Coronary artery (tissue), 2 donors: ENCODE data around the gene CKAP4.
"Not testable (repeated sequence)": the region's sequence is repeated elsewhere in the genome, so short reads cannot be mapped to it uniquely, and the experiment has no call there.

ENCODE experiments used
- DNase-seq: peaks from one replicate; pipeline ENCODE4 v3.0.0-alpha.2; 2017; ENCODE audit warnings: low spot score
- H3K27ac ChIP-seq, 2 donors: fragments of 200-600 bp; sonication (generic); one replicate each; pipeline ENCODE4 v1.5.1; 2016 to 2019
- H3K4me3 ChIP-seq: fragments of 200-600 bp; sonication (generic); 2 replicates; pipeline ENCODE4 v1.5.1; 2016; ENCODE audit warnings: mild to moderate bottlenecking, moderate library complexity
- CTCF ChIP-seq: fragments of 200-600 bp; sonication (generic); IDR thresholded peaks from one replicate; pipeline ENCODE4 v1.5.1; 2019; ENCODE audit warnings: antibody characterized with exemption

Gene CKAP4

DNA sequence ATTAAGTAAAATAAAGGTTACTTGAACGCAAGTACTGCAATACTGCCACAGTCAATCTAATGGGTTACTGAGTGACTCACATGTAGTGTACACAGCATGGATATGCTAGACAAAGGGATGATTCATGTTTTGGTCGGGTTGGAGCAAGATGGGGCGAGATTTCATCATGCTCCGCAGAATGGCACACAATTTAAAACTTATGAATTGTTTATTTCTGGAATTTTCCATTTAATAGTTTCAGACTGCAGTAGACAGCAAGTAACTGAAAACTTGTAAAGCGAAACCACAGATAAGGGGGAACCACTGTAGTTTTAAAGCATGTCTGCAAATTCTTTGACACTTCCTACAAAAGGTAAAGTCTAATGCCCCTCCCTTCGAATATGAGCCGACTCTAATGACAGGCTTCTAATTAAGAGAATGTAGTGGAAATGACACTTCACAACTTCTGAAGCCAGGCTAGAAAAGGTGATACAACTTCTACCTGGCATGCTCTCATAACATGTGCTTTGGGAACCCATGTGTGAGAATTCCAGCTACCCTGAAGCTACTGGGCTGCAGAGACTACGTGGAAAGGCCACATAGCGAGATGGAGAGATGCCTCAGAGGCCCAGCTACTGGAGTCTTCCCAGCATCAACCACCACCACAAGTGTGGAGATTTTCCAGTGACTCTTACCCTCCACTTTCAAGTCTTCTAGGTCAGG, 40.8 kb upstream of the CKAP4 start:
- no peak overlapping the region for H3K4me3 ChIP-seq
- no peak for DNase-seq
- H3K27ac ChIP-seq = no peak overlapping the region
- TF ChIP-seq CTCF = no peak

DNA sequence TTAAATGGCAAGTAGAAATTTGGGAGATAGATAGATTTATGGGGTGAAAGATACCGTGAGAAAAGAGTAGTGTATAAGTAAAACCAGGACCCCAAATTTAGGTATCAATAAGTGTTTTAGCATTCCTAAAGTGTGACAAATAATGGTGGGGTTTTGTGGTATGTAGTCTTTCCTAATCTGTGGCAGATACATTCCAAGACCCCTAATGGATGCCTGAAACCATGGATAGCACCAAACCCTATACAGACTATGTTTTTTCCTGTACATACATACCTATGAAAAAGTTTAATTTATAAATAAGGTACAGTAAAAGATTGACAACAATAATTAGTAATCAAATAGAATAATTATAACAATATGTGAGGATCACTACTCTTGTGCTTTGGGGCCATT, 40.3 kb upstream of the CKAP4 start:
- no peak overlapping the region for H3K4me3 ChIP-seq
- no peak for DNase-seq
- no peak overlapping the region for H3K27ac ChIP-seq
- TF ChIP-seq CTCF = no peak

DNA sequence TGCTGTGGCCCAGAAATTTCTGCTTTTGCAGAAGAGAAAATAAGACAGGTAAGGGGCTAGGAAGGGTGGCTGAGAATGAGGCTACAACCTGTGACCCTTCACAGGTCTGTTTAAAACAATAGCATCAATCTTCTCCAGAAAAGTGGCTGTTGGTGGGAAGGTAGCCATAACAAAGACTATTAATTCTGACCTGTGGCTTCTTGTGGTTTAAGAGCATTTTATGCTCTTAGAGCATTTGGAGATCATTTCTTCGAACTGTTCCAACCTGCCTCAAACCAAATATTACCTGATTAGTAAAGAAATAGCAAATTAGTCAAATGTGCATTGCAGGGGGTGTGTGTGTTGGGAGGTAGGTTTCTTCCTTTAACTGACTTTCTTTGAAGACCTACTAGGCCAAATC, 39.5 kb upstream of the CKAP4 start:
- TF ChIP-seq CTCF = no peak
- Histone ChIP-seq H3K4me3 (no peak overlapping the region), H3K27ac (no peak overlapping the region)
- no peak for DNase-seq

DNA sequence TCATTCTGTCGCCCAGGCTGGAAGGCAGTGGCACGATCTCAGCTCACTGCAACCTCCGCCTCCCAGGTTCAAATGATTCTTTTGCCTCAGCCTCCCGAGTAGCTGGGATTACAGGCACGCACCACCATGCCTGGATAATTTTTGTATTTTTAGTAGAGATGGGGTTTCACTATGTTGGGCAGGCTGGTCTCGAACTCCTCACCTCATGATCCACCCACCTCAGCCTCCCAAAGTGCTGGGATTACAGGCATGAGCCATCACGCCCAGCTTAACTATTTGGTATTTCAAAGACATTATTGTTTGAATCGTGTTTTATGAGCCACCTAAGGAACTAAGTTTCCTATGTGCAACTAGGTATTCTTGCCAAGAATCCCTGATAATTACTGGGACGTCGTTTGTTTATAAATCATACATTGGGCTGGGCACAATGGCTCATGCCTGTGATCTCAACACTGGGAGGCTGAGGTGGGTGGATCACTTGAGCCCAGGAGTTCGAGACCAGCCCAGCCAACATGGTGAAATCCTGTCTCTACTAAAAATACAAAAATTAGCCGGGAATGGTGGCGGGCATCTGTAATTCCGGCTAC, 38.8 kb upstream of the CKAP4 start:
- H3K4me3 ChIP-seq, DNase-seq: not testable (repeated sequence)

DNA sequence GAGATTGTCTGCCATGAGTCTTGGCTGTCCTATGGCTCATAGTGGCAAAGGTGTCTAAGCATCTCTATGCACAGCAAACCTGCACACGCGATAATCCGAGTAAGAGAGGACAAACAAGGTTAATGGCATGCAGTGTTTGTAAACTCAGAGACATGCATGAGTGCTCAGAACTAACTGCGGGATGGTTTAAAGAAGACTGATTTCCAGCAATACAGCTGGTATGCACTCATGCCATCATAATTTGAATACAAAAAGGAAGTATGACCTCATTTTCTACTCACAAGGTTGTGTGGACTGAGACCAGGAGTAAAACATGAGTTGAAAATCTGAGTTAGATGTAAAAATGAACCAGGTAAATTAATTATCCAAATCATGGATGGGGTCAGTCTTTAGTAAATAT, 38.2 kb upstream of the CKAP4 start:
- Histone ChIP-seq H3K4me3 (no peak overlapping the region), H3K27ac (no peak overlapping the region)
- no peak for DNase-seq
- no peak for TF ChIP-seq CTCF

More for the DNA sequence above, 38.8 kb upstream of the CKAP4 start:
- not testable (repeated sequence) for H3K27ac ChIP-seq

- DNase-seq = no peak
- Histone ChIP-seq H3K4me3 (no peak overlapping the region), H3K27ac (no peak overlapping the region)
- no peak for TF ChIP-seq CTCF
Measured at GRCh38 chr12:106284358-106285105, 36.7 kb upstream of the CKAP4 start.

- DNase-seq = no peak
- Histone ChIP-seq H3K27ac (no peak overlapping the region), H3K4me3 (no peak overlapping the region)
- no peak for TF ChIP-seq CTCF
Measured at GRCh38 chr12:106282457-106283097, 34.8 kb upstream of the CKAP4 start.
